H1 (cell line): Measurements from ENCODE around the gene C1orf146. TPM values are rescaled to one million over a fixed set of nuclear protein-coding genes. Genes with fewer than 3 reads are reported as not detected.

Source experiments
- CREB1 ChIP-seq: IDR thresholded peaks from 2 replicates; pipeline ENCODE4 v1.6.1; 2012; ENCODE audit warnings: inconsistent platforms
- EP300 ChIP-seq, 2 experiments: IDR thresholded peaks; 1 replicate in 1 of 2; 2 replicates in 1 of 2; pipeline ENCODE4 v1.6.1; 2011 to 2012; ENCODE audit warnings: low read depth in 2 of 2, low read length in 2 of 2, mild to moderate bottlenecking in 2 of 2, borderline replicate concordance in 1 of 2, inconsistent platforms in 1 of 2, moderate library complexity in 1 of 2
- KDM1A ChIP-seq: fragments of 200-600, 300-600 bp; sonication (generic); IDR thresholded peaks from 2 replicates; pipeline ENCODE4 v1.7.1; 2016; ENCODE audit warnings: mild to moderate bottlenecking, low read length, borderline replicate concordance
- KDM5A ChIP-seq: fragments of 200-600 bp; IDR thresholded peaks from 2 replicates; pipeline ENCODE4 v1.7.1; 2012; ENCODE audit warnings: mild to moderate bottlenecking, low read length, inconsistent platforms, mixed read lengths
- RNF2 ChIP-seq: fragments of 200-900, 300-1000 bp; sonication (generic); IDR thresholded peaks from 2 replicates; pipeline ENCODE4 v1.7.1; 2016; ENCODE audit warnings: borderline replicate concordance, low read depth, mild to moderate bottlenecking, antibody characterized with exemption, low read length; ENCODE audit not compliant: poor library complexity, severe bottlenecking; ENCODE audit errors: missing control alignments
- SIX5 ChIP-seq: IDR thresholded peaks from 2 replicates; pipeline ENCODE4 v1.6.1; 2011; ENCODE audit warnings: mild to moderate bottlenecking, low read depth, low read length
- SP2 ChIP-seq: IDR thresholded peaks from 2 replicates; pipeline ENCODE4 v1.6.1; 2012; ENCODE audit warnings: mild to moderate bottlenecking, low read length, inconsistent platforms
- TCF12 ChIP-seq: IDR thresholded peaks from 2 replicates; pipeline ENCODE4 v1.6.1; 2011; ENCODE audit warnings: low read depth, mild to moderate bottlenecking, low read length
- polyA plus RNA-seq, 7 experiments: library from polyadenylated mRNA; depleted of rRNA in 3 of 7; stranded (reverse) in 5 of 7; unstranded in 2 of 7; fragments of >200 nt in 5 of 7; fragments of 200-250 nt in 2 of 7; gene quantifications; 1 replicate in 5 of 7; 2 replicates in 1 of 7; 4 replicates in 1 of 7; pipeline versions ENCODE4 v1.2.1 to v1.2.3, GENCODE V29; 2011 to 2013; ENCODE audit warnings: missing spikeins in 2 of 7, mixed read lengths in 2 of 7
- total RNA-seq: library from RNA; stranded (reverse); fragmentation: NEBNext Ultra II Directional; extraction: Animal tissue kit (Norgen Biotek cat#: 25700); gene quantifications from 2 replicates; pipeline ENCODE4 v1.2.1, GENCODE V29; 2021
- TF ChIP-seq, protein P1 (sequence below): fragments of 300-600 bp; sonication (generic); IDR thresholded peaks from 2 replicates; pipeline ENCODE4 v1.7.1; 2012; ENCODE audit warnings: low read length, moderate library complexity, mild to moderate bottlenecking, inconsistent platforms; ENCODE audit not compliant: insufficient replicate concordance
- TF ChIP-seq, protein P2 (sequence below): IDR thresholded peaks from 2 replicates; pipeline ENCODE4 v1.6.1; 2011; ENCODE audit warnings: low read length, improper control_type of control experiment

The C1orf146 gene
- total and polyA plus RNA-seq, 2 of the 8 experiments (the other 6 are each of a cell fraction or from before 2014, with no cell fraction given) = not detected

DNA sequence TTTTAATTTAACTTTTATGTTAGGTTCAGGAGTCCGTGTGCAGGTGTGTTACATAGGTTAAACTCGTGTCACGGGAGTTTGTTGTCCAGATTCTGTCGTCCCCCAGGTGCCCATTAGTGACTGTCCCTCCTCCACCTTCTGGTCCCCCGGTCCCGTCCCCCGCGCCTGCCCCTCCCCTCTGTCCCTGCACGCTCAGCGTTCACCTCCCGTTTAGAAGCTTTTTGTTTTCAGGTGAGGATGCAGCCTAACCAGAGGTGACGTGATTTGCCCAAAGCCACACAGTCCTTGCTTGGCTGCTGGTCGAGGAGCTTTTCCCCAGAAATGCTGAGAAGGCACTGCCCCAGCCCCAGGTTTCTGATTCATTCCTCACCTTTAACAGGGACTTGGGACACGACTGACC lies 844 bp downstream of the C1orf146 start (continued):
- TF ChIP-seq, protein P1, sequence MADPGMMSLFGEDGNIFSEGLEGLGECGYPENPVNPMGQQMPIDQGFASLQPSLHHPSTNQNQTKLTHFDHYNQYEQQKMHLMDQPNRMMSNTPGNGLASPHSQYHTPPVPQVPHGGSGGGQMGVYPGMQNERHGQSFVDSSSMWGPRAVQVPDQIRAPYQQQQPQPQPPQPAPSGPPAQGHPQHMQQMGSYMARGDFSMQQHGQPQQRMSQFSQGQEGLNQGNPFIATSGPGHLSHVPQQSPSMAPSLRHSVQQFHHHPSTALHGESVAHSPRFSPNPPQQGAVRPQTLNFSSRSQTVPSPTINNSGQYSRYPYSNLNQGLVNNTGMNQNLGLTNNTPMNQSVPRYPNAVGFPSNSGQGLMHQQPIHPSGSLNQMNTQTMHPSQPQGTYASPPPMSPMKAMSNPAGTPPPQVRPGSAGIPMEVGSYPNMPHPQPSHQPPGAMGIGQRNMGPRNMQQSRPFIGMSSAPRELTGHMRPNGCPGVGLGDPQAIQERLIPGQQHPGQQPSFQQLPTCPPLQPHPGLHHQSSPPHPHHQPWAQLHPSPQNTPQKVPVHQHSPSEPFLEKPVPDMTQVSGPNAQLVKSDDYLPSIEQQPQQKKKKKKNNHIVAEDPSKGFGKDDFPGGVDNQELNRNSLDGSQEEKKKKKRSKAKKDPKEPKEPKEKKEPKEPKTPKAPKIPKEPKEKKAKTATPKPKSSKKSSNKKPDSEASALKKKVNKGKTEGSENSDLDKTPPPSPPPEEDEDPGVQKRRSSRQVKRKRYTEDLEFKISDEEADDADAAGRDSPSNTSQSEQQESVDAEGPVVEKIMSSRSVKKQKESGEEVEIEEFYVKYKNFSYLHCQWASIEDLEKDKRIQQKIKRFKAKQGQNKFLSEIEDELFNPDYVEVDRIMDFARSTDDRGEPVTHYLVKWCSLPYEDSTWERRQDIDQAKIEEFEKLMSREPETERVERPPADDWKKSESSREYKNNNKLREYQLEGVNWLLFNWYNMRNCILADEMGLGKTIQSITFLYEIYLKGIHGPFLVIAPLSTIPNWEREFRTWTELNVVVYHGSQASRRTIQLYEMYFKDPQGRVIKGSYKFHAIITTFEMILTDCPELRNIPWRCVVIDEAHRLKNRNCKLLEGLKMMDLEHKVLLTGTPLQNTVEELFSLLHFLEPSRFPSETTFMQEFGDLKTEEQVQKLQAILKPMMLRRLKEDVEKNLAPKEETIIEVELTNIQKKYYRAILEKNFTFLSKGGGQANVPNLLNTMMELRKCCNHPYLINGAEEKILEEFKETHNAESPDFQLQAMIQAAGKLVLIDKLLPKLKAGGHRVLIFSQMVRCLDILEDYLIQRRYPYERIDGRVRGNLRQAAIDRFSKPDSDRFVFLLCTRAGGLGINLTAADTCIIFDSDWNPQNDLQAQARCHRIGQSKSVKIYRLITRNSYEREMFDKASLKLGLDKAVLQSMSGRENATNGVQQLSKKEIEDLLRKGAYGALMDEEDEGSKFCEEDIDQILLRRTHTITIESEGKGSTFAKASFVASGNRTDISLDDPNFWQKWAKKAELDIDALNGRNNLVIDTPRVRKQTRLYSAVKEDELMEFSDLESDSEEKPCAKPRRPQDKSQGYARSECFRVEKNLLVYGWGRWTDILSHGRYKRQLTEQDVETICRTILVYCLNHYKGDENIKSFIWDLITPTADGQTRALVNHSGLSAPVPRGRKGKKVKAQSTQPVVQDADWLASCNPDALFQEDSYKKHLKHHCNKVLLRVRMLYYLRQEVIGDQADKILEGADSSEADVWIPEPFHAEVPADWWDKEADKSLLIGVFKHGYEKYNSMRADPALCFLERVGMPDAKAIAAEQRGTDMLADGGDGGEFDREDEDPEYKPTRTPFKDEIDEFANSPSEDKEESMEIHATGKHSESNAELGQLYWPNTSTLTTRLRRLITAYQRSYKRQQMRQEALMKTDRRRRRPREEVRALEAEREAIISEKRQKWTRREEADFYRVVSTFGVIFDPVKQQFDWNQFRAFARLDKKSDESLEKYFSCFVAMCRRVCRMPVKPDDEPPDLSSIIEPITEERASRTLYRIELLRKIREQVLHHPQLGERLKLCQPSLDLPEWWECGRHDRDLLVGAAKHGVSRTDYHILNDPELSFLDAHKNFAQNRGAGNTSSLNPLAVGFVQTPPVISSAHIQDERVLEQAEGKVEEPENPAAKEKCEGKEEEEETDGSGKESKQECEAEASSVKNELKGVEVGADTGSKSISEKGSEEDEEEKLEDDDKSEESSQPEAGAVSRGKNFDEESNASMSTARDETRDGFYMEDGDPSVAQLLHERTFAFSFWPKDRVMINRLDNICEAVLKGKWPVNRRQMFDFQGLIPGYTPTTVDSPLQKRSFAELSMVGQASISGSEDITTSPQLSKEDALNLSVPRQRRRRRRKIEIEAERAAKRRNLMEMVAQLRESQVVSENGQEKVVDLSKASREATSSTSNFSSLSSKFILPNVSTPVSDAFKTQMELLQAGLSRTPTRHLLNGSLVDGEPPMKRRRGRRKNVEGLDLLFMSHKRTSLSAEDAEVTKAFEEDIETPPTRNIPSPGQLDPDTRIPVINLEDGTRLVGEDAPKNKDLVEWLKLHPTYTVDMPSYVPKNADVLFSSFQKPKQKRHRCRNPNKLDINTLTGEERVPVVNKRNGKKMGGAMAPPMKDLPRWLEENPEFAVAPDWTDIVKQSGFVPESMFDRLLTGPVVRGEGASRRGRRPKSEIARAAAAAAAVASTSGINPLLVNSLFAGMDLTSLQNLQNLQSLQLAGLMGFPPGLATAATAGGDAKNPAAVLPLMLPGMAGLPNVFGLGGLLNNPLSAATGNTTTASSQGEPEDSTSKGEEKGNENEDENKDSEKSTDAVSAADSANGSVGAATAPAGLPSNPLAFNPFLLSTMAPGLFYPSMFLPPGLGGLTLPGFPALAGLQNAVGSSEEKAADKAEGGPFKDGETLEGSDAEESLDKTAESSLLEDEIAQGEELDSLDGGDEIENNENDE = no peak
- TF ChIP-seq, protein P2, sequence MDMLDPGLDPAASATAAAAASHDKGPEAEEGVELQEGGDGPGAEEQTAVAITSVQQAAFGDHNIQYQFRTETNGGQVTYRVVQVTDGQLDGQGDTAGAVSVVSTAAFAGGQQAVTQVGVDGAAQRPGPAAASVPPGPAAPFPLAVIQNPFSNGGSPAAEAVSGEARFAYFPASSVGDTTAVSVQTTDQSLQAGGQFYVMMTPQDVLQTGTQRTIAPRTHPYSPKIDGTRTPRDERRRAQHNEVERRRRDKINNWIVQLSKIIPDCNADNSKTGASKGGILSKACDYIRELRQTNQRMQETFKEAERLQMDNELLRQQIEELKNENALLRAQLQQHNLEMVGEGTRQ = no peak
- TF ChIP-seq EP300 (IDR thresholded peaks at IDR 0.05; ENCODE audit: borderline replicate concordance in 1 of 2, low read depth in 2 of 2, low read length in 2 of 2) = no peak
- no peak for TF ChIP-seq KDM5A
- TF ChIP-seq CREB1 = no peak
- no peak for TF ChIP-seq KDM1A
- no peak for TF ChIP-seq TCF12
- no peak for TF ChIP-seq SIX5
- TF ChIP-seq SP2 = no peak
- TF ChIP-seq RNF2 = no peak
- TF ChIP-seq, all 59 proteins: peak for 0
